ENCODE measurements around the gene AJUBA.

- TF ChIP-seq MAX (CRISPR knock-in tag; IDR thresholded peaks at IDR 0.05) (no peak), CTCF (IDR thresholded peaks at IDR 0.05) (no peak), TP53 (CRISPR knock-in tag; IDR thresholded peaks at IDR 0.05) (no peak), NFYB (CRISPR knock-in tag; conservative IDR thresholded peaks at IDR 0.05; ENCODE audit: low read depth) (no peak), ZBTB43 (CRISPR knock-in tag; IDR thresholded peaks at IDR 0.05) (no peak)
- TF ChIP-seq, protein P1, sequence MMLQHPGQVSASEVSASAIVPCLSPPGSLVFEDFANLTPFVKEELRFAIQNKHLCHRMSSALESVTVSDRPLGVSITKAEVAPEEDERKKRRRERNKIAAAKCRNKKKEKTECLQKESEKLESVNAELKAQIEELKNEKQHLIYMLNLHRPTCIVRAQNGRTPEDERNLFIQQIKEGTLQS (CRISPR knock-in tag; conservative IDR thresholded peaks at IDR 0.05) = no peak
Measured at GRCh38 chr14:23024612-23025075, 42.3 kb upstream of the AJUBA start.

Data from WTC11 (cell line).